Lung (tissue), 12 donors: Measurements from ENCODE around the gene INCENP. TPM values are rescaled to one million over a fixed set of nuclear protein-coding genes. Genes with fewer than 3 reads are reported as not detected.

ENCODE experiments used
- ATAC-seq: fragments of 200-7000 bp; cut with Tn5 transposase; one replicate; pipeline ENCODE4 v1.9.1; 2020; ENCODE audit warnings: moderate number of reproducible peaks; ENCODE audit not compliant: insufficient read depth, low FRiP score
- DNase-seq, 3 donors: peaks; one replicate each; pipeline ENCODE4 v3.0.0-alpha.2; 2013 to 2017
- H3K27ac ChIP-seq, 2 donors: one replicate each; pipeline ENCODE4 v1.5.1; 2013; ENCODE audit warnings: mild to moderate bottlenecking in 2 of 2, moderate library complexity in 2 of 2, control low read depth in 1 of 2, inconsistent platforms in 1 of 2, low read depth in 1 of 2, low read length in 1 of 2
- H3K27me3 ChIP-seq, 3 donors: one replicate each; pipeline ENCODE4 v1.5.1; 2013; ENCODE audit warnings: low read length in 2 of 3; ENCODE audit not compliant: control insufficient read depth in 3 of 3, insufficient read depth in 3 of 3
- H3K36me3 ChIP-seq, 4 donors: one replicate each; pipeline ENCODE4 v1.5.1; 2013; ENCODE audit warnings: low read length in 4 of 4, mild to moderate bottlenecking in 1 of 4, moderate library complexity in 1 of 4; ENCODE audit not compliant: control insufficient read depth in 4 of 4, insufficient read depth in 4 of 4
- H3K4me1 ChIP-seq, 5 donors: one replicate each; pipeline ENCODE4 v1.5.1; 2013; ENCODE audit warnings: low read length in 5 of 5, mild to moderate bottlenecking in 2 of 5, moderate library complexity in 1 of 5; ENCODE audit not compliant: control insufficient read depth in 5 of 5, insufficient read depth in 5 of 5
- H3K4me3 ChIP-seq: one replicate; pipeline ENCODE4 v1.5.1; 2013; ENCODE audit warnings: mild to moderate bottlenecking, control low read depth, moderate library complexity
- H3K9ac ChIP-seq, 2 donors: one replicate each; pipeline ENCODE4 v1.5.1; 2013; ENCODE audit warnings: low read length in 2 of 2, control low read depth in 1 of 2; ENCODE audit not compliant: insufficient read depth in 1 of 2
- H3K9me3 ChIP-seq, 4 donors: one replicate each; pipeline ENCODE4 v1.5.1; 2013; ENCODE audit warnings: low read length in 3 of 4, mild to moderate bottlenecking in 1 of 4, moderate library complexity in 1 of 4; ENCODE audit not compliant: control insufficient read depth in 4 of 4, insufficient read depth in 3 of 4
- CTCF ChIP-seq: IDR thresholded peaks from 2 replicates; pipeline ENCODE4 v1.5.1; 2012; ENCODE audit warnings: mild to moderate bottlenecking; ENCODE audit errors: control extremely low read depth, extremely low read depth
- WGBS, 2 donors: extraction: QIAGEN DNeasy Blood & Tissue Kit; methylation state at CpG; one replicate each; pipeline ENCODE4 v1.1.7; 2013; 5-methylcytosine and 5-hydroxymethylcytosine counted together
- polyA plus RNA-seq, 2 donors: library from polyadenylated mRNA; stranded (reverse); fragments of 200-250 nt; gene quantifications; one replicate each; pipeline ENCODE4 v1.2.1, GENCODE V29; 2013
- total RNA-seq, 2 donors: library from RNA; depleted of rRNA in 1 of 2; stranded (reverse); fragments of >200 nt in 1 of 2; gene quantifications; one replicate each; pipeline ENCODE4 v1.2.1, GENCODE V29; 2014 to 2021
- donor health status: control.
- donor health status: control.
- donor health status: Bipolar disorder and iron deficiency.
- donor health status: healthy.
- donor health status: DM: yes; HTN: yes; CAD: no.

INCENP gene
- total and polyA plus RNA-seq, 4 donors = 3.8 to 14.1 (median 10.0) TPM

DNA sequence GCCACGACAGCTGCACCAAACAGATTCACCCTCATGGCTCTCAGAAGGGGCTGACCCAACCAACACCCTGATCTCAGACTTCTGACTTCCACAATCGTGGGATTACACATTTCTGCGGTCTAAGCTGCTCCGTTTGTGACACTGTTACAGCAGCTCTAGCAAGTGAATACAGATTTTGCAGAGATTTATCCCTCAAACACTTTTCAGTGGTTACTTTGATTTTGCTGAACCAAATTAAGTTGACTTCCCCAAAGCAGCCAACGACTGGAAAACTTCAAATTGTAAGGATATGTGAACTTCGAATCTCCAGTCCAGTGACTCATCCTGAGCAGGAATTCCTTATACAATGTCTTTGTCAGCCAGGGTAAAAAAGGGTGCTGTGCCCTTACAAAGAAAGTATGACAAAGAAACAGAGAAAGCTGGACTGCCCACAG, 14.8 kb upstream of the INCENP start:
- H3K36me3 ChIP-seq = no peaks in the 10 kb centered on the region
- TF ChIP-seq CTCF = no peak
- ATAC-seq = no peak
- WGBS, 2 donors = 45 to 60% methylated on average over 6 of the region's 6 CpGs
- H3K4me1 ChIP-seq = peaks cover 0 to 16% (median 3%) of the 10 kb centered on the region in 5 donors
- H3K4me3 ChIP-seq = no peak overlapping the region
- H3K27me3 ChIP-seq = no peaks in the 10 kb centered on the region
- no peak overlapping the region for H3K9ac ChIP-seq
- H3K27ac ChIP-seq = no peak overlapping the region
- DNase-seq = no peak
- no peaks in the 10 kb centered on the region for H3K9me3 ChIP-seq

DNA sequence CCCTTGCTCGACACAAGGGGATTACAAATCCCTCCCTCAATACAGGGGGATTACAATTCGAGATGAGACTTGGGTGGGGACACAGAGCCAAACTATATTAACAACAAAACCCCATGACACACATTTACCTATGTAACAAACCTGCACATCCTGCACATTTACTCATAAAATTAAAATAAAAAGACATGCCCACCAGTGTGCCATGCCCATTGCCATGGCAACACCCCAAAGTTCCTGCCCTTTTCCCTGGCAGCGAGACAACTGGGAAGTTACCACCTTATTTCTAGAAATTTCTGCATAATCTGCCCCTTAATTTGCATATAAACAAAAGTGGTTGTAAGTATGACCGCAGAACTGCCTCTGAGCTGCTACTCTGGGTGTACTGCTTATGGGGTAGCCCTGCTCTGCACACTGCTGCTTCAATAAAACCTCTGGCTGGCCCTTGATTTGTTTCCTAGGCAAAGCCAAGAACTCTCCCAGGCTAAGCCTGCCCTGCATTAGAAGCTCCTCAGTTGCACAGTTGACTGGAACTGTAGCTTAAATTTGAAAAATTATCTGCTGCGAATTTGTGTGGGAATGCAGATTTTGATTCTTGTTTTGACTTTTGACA, 8.6 kb upstream of the INCENP start:
- H3K27ac ChIP-seq = no peak overlapping the region
- 84 to 90% methylated on average over 5 of the region's 5 CpGs for WGBS, 2 donors
- no peak overlapping the region for H3K9ac ChIP-seq
- no peaks in the 10 kb centered on the region for H3K36me3 ChIP-seq
- no peak overlapping the region for H3K4me3 ChIP-seq
- peaks cover 0 to 3% (median 0%) of the 10 kb centered on the region in 4 donors for H3K9me3 ChIP-seq
- H3K27me3 ChIP-seq = no peaks in the 10 kb centered on the region
- H3K4me1 ChIP-seq = peaks cover 0 to 3% (median 0%) of the 10 kb centered on the region in 5 donors
- DNase-seq (no peak), ATAC-seq (no peak)
- TF ChIP-seq CTCF = no peak

DNA sequence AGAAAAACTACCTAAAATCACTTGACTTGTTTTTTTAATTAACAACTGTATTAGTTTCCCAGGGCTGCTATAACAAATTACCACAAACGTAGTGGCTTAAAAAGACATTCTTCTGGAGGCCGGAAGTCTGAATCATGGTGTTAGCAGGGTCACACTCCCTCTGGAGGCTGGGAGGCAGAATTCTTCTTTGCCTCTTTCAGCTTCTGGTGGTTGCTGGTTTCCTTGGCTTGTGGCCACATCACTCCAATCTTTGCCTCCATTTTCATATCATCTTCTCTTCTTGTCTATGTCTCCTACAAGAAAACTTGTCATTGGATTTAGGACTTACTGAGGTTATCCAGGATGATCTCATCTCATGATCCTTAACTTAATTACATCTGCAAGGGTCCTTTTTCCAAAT, 7.4 kb upstream of the INCENP start:
- DNase-seq (no peak), ATAC-seq (no peak)
- no peak for TF ChIP-seq CTCF

GRCh38 chr11:62119569-62119968, 4.2 kb upstream of the INCENP start:
- H3K9ac ChIP-seq = no peak overlapping the region

More for the DNA sequence above, 7.4 kb upstream of the INCENP start:
- H3K36me3 ChIP-seq = no peaks in the 10 kb centered on the region
- no peaks in the 10 kb centered on the region for H3K27me3 ChIP-seq
- no peak overlapping the region for H3K4me3 ChIP-seq
- 48 to 55% methylated on average over 2 of the region's 2 CpGs for WGBS, 2 donors
- peaks cover 0 to 3% (median 0%) of the 10 kb centered on the region in 4 donors for H3K9me3 ChIP-seq
- H3K9ac ChIP-seq = no peak overlapping the region
- H3K27ac ChIP-seq = no peak overlapping the region
- H3K4me1 ChIP-seq = peaks cover 0 to 6% (median 0%) of the 10 kb centered on the region in 5 donors

More at GRCh38 chr11:62119569-62119968, 4.2 kb upstream of the INCENP start:
- H3K36me3 ChIP-seq = no peaks in the 10 kb centered on the region
- H3K4me3 ChIP-seq = no peak overlapping the region
- 60 to 77% methylated on average over 3 of the region's 3 CpGs for WGBS, 2 donors
- peaks cover 0 to 3% (median 0%) of the 10 kb centered on the region in 4 donors for H3K9me3 ChIP-seq
- TF ChIP-seq CTCF = no peak
- no peak overlapping the region for H3K27ac ChIP-seq
- ATAC-seq (no peak), DNase-seq (no peak)
- no peaks in the 10 kb centered on the region for H3K27me3 ChIP-seq
- peaks cover under 1 to 7% (median 3%) of the 10 kb centered on the region in 5 donors for H3K4me1 ChIP-seq
